CD4-positive, alpha-beta T cell treated with Interleukin-1 beta for 1 hour (primary cell): ENCODE results near the gene TRABD2B.

ENCODE experiments used
- DNase-seq, 2 donors: peaks; one replicate each; pipeline ENCODE4 v3.0.0-alpha.2; 2020 to 2022

TRABD2B gene

GRCh38 chr1:47788761-47789160 lies 208.4 kb downstream of the TRABD2B start:
- DNase-seq = no peak

GRCh38 chr1:47787560-47787959 lies 209.6 kb downstream of the TRABD2B start:
- DNase-seq = no peak

GRCh38 chr1:47786316-47786715 lies 210.9 kb downstream of the TRABD2B start:
- no peak for DNase-seq

GRCh38 chr1:47785561-47786271 lies 211.5 kb downstream of the TRABD2B start:
- DNase-seq = no peak

GRCh38 chr1:47785118-47785517 lies 212.1 kb downstream of the TRABD2B start:
- no peak for DNase-seq

DNA sequence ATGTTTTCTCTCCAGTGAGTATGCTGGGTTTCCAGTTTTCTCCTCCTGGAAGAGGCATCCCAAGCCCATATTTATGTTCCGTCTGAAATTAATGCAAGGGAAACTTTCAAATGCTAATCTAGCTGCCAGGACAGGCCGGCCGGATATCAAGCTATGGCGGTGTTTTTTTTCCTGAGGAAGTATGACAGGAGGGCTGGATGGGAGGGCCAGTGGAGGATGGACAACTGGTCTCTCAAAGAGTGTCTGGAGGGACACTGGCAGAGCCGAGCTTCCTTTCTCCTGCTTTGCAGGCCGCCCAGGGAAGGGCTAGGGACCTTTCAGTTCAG lies 212.7 kb downstream of the TRABD2B start:
- no peak for DNase-seq

DNA sequence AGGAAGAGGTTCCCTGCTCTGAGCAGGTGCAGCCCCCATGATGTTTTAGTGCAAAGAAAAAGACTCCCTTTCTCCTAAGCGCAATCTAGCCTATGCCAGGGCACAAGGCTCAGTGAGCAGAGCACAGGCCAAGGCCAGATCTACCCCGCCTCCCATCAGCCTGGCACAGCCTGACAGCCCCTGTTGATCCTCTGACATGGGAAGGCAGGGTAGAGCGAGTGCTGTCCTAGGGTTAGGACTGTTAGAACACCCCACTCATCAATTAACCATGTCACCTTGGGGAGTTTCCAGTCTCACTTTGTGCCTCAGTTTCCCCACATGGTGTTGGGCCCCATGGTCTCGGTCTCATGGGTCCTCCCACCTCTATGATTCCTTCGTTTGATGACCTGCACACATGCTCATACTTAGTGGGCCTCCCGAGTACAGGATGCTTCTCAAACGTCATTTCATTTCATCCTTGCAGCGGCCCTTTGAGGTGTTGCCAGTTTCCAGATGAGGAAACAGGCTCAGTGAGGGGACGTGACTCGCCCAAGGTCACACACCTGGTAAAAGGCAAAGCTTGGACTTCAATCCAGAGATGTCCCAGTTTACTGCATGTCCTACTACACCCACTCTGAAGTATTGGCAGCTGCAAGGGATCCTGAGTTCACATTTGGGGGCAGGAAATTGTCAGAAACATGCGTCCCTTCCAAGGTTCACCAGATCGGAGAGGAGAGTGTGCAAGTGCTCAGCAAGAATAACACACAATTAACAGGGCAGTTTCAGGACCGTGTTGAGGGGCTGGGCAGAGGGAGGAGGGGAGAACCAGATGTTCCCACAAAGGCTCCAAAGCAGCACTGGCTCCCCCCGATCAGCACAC lies 213.3 kb downstream of the TRABD2B start:
- DNase-seq = no peak

- no peak for DNase-seq
Measured at GRCh38 chr1:47782414-47783166, 214.6 kb downstream of the TRABD2B start.

GRCh38 chr1:47781171-47781959 lies 215.8 kb downstream of the TRABD2B start:
- DNase-seq = no peak

GRCh38 chr1:47780469-47780995 lies 216.7 kb downstream of the TRABD2B start:
- no peak for DNase-seq

GRCh38 chr1:47779613-47780012 lies 217.6 kb downstream of the TRABD2B start:
- no peak for DNase-seq

DNA sequence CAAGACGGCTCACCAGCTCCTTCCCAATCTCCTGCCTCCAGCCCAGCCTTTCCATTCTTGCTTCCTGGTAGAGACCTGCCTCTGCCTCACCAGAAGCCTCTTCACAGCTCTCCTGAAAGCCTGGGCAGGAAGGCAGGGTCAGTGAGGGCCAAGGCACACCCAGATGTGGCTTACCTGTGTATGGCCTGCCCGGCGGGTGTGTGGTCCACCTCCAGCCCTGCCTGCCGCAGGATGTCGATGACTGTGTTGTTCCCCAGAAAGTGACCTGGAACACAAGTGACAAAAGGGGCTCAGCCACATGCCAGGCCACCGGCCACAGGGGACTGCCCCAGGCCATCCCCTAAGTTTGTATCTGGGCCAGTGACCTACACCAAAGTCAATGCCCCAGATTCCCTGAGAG lies 218.9 kb downstream of the TRABD2B start:
- DNase-seq = no peak

DNA sequence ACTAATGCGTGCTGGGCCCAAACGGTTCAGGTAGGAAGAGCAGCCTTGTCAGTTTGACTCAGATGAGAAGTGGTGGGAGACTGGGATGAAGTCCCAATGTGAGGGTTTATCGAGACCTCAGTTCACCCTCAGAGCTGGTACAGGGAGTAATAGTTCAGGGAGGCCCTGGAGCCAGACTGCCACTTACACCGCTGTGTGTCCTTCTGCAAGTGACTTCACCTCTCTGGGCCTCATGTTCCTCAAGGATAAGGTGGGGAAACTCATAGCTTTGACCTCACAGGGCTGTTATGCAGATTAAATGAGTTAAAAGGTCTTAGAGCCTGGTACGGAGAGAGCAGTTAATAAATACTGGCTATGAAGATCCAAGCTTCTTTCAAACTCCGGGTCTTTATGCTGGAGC lies 219.9 kb downstream of the TRABD2B start:
- no peak for DNase-seq

DNA sequence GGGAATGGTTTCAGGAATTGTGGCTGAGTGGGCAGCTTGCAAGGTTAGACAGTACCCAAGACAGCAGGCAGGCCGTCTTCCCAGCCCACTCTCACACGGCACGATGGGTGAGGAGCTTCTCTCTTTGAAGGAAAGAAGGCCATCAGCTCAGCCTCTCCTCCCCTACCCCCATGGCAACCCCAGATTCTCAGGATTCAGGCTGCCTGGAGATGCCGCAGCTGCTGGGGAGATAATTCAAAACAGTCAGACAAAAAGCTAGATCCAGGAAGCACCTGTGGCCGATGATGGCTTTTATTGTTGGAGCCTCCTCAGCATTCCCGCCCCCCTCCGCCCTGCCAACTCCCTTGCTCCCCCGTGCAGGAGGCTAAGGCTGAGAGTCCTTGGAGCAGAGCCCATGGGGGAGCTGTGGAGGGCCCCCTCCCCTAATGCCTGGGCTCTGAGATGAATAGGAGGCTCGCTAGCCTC lies 220.5 kb downstream of the TRABD2B start:
- DNase-seq = no peak

GRCh38 chr1:47774986-47775834 lies 222.0 kb downstream of the TRABD2B start:
- no peak for DNase-seq

GRCh38 chr1:47772960-47773682 lies 224.1 kb downstream of the TRABD2B start:
- DNase-seq = no peak

DNA sequence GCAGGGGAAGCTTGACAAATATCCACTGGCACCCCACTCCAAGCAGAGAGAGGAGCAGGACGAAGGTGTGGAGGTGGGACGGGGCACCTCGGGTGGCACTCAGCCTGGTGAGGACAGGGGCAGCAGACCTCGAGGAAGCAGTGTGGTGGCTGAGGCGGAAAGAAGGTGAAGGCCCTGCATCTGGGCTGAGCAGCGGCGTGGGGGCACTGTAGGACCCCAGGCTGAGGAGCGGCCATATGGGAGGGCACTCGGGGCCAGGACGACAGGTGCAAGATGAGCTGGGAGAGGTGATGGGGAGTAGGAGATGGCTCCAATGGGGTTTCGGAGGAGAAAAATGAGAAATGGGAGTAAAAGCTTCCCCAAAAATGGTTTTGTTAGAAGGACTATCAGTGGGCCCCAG lies 224.9 kb downstream of the TRABD2B start:
- DNase-seq = no peak

DNA sequence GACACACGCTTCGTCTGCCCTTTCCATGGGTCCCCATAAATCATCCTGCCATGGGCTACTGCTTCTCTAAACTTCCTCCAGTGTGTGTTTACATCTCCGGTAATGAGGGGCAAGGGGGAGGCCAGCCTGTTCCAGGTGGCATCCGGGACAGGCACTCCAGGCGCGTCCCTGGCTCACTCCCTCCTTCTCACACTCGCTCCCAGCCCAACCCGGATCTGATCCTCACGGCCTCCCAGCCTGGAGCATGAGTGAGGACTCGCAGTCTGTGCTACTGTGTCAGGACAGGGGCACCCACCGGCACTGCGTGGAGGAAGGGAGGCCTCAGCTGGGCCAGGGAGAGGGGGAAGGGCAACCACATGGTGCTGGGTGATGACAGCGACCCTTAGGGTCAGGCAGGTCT lies 225.4 kb downstream of the TRABD2B start:
- DNase-seq = no peak

DNA sequence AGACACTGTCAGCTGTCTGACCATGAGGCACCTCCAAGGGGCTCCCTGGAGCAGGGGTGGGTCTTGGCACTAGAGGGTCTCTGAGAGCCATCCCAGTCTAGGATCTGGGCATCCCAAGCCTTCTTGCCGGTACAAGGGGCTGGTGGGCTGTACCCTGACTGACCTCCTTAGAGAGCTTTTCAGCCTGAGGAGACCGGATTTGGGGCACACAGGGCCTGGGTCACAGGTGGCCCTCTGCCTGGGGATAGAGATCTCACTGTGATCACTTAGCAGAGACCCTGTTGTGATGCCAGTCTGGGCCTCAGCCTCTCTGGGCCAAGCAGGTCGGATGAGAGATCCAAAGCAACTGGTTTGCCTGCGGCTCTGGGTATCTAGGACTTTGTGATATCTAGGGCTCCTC lies 227.2 kb downstream of the TRABD2B start:
- DNase-seq = no peak

- DNase-seq = no peak
Measured at GRCh38 chr1:47769295-47769694, 227.9 kb downstream of the TRABD2B start.

DNA sequence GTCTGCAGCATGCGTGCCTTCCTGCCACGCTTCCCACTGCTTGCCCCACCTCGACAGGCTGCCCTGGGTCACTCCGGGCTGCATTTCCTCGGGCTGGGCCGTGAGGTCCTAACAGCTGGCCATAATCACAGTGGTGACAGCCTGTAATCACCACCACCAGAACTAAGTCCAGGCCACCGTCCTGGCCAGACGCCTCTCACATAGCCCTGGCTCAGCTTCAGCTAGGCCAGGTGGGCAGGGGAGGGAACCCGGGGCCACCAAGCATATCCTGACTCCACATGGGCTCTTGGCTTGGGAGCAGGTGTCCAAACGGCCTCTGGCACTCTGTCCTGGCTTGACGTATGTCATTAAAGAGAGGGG lies 229.5 kb downstream of the TRABD2B start:
- no peak for DNase-seq
